Measurements from ENCODE around the gene CDKN1B. TPM values are rescaled to one million over a fixed set of nuclear protein-coding genes. Genes with fewer than 3 reads are reported as not detected.

Gene CDKN1B
- 17.6 to 22.4 TPM (median 19.6 TPM) in 5 replicates for total RNA-seq (2022; extraction: Qiagen RNA extraction)

GRCh38 chr12:12716793-12717585 lies at the start of gene CDKN1B:
Gene CDKN1B (plus strand): TSS chr12:12717368. CDS start chr12:12717840, 472 bp downstream.

Other genes starting within 250 kb of the CDKN1B start
- 9.6 to 13.8 TPM (median 12.5 TPM) in 5 replicates for gene DUSP16, start 154.5 kb upstream of the CDKN1B start, total RNA-seq (2022; extraction: Qiagen RNA extraction)
- gene CREBL2, start 105.5 kb upstream of the CDKN1B start, total RNA-seq (2022; extraction: Qiagen RNA extraction), result 18.7 to 23.5 TPM (median 19.7 TPM) in 5 replicates
- gene GPR19, start 21.2 kb upstream of the CDKN1B start, total RNA-seq (2022; extraction: Qiagen RNA extraction), result 1.0 to 1.3 TPM (median 1.1 TPM) in 5 replicates
- 0.30 to 0.54 TPM (median 0.34 TPM) in 5 replicates for gene APOLD1, start 68.3 kb downstream of the CDKN1B start, total RNA-seq (2022; extraction: Qiagen RNA extraction)
- gene DDX47, start 96.0 kb downstream of the CDKN1B start, total RNA-seq (2022; extraction: Qiagen RNA extraction), result 83.8 to 117 TPM (median 89.7 TPM) in 5 replicates
- gene GPRC5A, start 174.2 kb downstream of the CDKN1B start, total RNA-seq (2022; extraction: Qiagen RNA extraction), result 308 to 507 TPM (median 449 TPM) in 5 replicates
- not detected in 5 replicates for gene GPRC5D, start 234.8 kb downstream of the CDKN1B start, total RNA-seq (2022; extraction: Qiagen RNA extraction)